RWPE2 (cell line): ENCODE measurements around the gene CUBN.

Experiments used
- ATAC-seq: fragments of 200-7000 bp; cut with Tn5 transposase; 3 replicates; pipeline ENCODE4 v1.9.1; 2021; ENCODE audit warnings: low read depth
- DNase-seq: peaks from one replicate; pipeline ENCODE4 v3.0.0-alpha.2; 2020; ENCODE audit warnings: low spot score
- H3K27ac ChIP-seq: fragments of 450-650 bp; 2 replicates; pipeline ENCODE4 v1.5.1; 2017; ENCODE audit warnings: mild to moderate bottlenecking; ENCODE audit not compliant: poor library complexity, severe bottlenecking
- H3K27me3 ChIP-seq: fragments of 250-450 bp; sonication (Bioruptor Pico); 2 replicates; pipeline ENCODE4 v1.5.1; 2021; ENCODE audit warnings: mild to moderate bottlenecking, moderate library complexity; ENCODE audit not compliant: insufficient read depth, poor library complexity, severe bottlenecking
- H3K36me3 ChIP-seq: fragments of 250-450 bp; sonication (Bioruptor Pico); 2 replicates; pipeline ENCODE4 v1.5.1; 2020; ENCODE audit warnings: low read depth, mild to moderate bottlenecking, moderate library complexity
- H3K4me1 ChIP-seq: fragments of 250-450 bp; sonication (Bioruptor Pico); 2 replicates; pipeline ENCODE4 v1.5.1; 2021; ENCODE audit warnings: mild to moderate bottlenecking, moderate library complexity; ENCODE audit not compliant: insufficient read depth, poor library complexity, severe bottlenecking
- H3K4me3 ChIP-seq: fragments of 250-450 bp; sonication (Bioruptor Pico); 2 replicates; pipeline ENCODE4 v1.5.1; 2021; ENCODE audit warnings: mild to moderate bottlenecking, moderate library complexity; ENCODE audit not compliant: severe bottlenecking
- H3K9me3 ChIP-seq: fragments of 250-450 bp; sonication (Bioruptor Pico); 2 replicates; pipeline ENCODE4 v1.5.1; 2021; ENCODE audit warnings: mild to moderate bottlenecking, moderate library complexity; ENCODE audit not compliant: severe bottlenecking
- CTCF ChIP-seq: fragments of 450-650 bp; IDR thresholded peaks from one replicate; pipeline ENCODE4 v1.5.1; 2017; ENCODE audit warnings: mild to moderate bottlenecking, moderate library complexity; ENCODE audit not compliant: poor library complexity, severe bottlenecking

CUBN gene

DNA sequence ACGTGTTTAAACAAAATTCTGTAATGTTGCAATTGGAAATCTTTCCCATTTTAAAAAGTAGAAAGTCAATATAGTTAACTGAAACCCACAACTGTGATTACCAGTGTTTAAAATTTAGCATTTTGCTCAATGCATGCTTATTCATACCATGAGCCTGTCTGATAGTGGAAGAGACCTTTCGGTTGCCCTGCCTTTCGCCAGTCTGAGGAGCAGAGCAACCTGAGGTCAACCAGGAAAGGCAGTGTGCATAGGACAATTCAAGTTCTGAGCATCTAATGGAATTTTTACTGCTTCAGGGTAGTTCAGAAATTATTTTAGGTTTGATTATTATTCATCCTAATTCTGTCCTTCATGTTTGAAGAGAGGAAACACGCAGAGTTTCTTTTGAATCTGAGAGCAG is 100.8 kb downstream of the CUBN start:
- no peak for DNase-seq
- TF ChIP-seq CTCF: no peak
- Histone ChIP-seq H3K4me1 (peaks cover 51% of the 10 kb centered on the region), H3K27me3 (no peaks in the 10 kb centered on the region), H3K36me3 (no peaks in the 10 kb centered on the region), H3K27ac (peak overlapping the region; percentile 84), H3K4me3 (no peak overlapping the region), H3K9me3 (no peaks in the 10 kb centered on the region)
- ATAC-seq: no peak

- Histone ChIP-seq H3K4me3 (no peak overlapping the region), H3K9me3 (no peaks in the 10 kb centered on the region), H3K27me3 (no peaks in the 10 kb centered on the region), H3K27ac (peak overlapping the region; percentile 84), H3K36me3 (no peaks in the 10 kb centered on the region), H3K4me1 (peaks cover 60% of the 10 kb centered on the region)
- ATAC-seq (no peak), DNase-seq (no peak)
- no peak for TF ChIP-seq CTCF
These were observed 102.7 kb downstream of the CUBN start for GRCh38 chr10:17026686-17027485.

DNA sequence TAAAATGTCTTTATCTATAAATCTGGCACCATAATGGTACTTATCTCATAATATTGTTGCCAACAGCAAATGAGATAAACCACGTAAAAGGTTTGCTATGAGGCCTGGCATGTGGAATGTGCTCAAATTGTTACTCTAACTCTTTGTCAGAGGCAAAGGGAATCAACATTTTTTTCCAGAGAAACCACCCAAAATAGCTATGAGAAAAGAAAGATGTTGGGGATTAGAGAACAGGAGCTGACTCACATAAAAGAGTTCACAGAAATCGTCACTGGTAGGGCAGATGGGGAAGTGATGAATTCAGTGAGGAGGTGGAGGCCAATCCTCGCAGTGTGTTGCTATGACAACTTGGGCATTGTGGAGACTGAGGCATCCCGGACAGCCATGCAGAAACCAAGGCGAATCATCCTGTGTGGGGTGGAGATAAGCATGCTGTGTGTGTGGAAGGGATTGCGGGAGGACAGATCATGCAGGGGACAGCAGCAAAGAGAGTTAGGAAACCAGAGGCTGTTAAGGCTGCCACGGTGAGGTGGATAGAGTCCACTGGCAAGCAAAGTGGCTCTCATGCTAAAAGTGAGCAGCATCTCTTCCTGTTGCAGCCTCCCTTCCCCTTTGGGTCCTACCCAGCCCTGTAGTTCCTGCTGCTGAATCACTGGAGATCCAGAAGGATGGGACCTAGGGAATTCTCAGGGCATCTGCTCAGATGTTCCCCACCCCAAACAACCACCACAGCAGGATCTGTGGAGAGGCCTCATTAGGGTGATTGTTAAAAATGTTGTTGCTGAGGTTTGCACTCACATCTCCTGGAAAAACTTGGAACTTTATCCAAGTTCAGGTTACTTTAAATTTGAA is 103.9 kb downstream of the CUBN start:
- ATAC-seq (peak; percentile 60), DNase-seq (peak; percentile 76)
- H3K27ac ChIP-seq: peak overlapping the region; percentile 84
- H3K4me1 ChIP-seq: peaks cover 60% of the 10 kb centered on the region
- H3K9me3 ChIP-seq: no peaks in the 10 kb centered on the region
- no peak for TF ChIP-seq CTCF
- no peaks in the 10 kb centered on the region for H3K36me3 ChIP-seq
- H3K4me3 ChIP-seq: no peak overlapping the region
- H3K27me3 ChIP-seq: no peaks in the 10 kb centered on the region

- Histone ChIP-seq H3K27ac (peak overlapping the region; percentile 84), H3K9me3 (no peaks in the 10 kb centered on the region), H3K27me3 (no peaks in the 10 kb centered on the region), H3K36me3 (no peaks in the 10 kb centered on the region), H3K4me3 (no peak overlapping the region), H3K4me1 (peaks cover 54% of the 10 kb centered on the region)
- no peak for ATAC-seq
- TF ChIP-seq CTCF: no peak
- DNase-seq: no peak
These were observed 105.2 kb downstream of the CUBN start for GRCh38 chr10:17024461-17024860.
